A549 treated with AZD2906 at 1 μM for 4 hours (cell line): ENCODE measurements around the gene UPK3A. TPM values are rescaled to one million over a fixed set of nuclear protein-coding genes. Genes with fewer than 3 reads are reported as not detected.

ENCODE experiments used
- total RNA-seq: library from RNA; stranded (reverse); fragments of 200-300 nt; extraction: Qiagen RNA extraction; gene quantifications from 5 replicates; pipeline ENCODE4 v1.2.3, GENCODE V29; 2022

UPK3A gene
- total RNA-seq: not detected in 5 replicates

DNA sequence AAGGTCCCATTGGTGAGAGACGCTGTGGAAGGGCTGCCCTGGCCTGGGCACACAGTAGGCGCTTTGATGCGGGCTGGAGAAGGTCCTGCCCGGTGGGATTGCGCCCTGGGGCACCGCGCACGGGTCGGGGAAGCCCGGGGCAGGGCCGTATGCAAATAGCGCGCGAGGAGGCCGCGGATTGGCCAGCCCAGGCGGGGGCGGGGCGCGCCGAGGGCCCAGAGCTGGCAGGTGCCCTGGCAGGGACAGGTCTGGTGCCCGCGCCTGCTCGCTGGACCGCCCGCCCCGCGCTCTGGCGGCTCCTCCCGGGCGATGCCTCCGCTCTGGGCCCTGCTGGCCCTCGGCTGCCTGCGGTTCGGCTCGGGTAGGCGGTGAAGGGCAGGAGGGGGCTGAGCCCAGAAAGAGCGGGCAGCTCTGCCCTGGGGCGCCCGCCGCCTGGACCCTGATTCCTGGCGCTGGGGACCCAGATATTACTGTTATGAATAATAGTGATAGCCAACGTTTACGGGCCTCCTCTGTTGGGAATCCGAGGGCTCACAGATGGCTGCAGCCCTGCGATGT lies at the start of gene UPK3A:
UPK3A (plus strand) TSS at position 245 of the 558 bp plus-strand sequence; CDS start at position 310, 65 bp downstream.

DNA sequence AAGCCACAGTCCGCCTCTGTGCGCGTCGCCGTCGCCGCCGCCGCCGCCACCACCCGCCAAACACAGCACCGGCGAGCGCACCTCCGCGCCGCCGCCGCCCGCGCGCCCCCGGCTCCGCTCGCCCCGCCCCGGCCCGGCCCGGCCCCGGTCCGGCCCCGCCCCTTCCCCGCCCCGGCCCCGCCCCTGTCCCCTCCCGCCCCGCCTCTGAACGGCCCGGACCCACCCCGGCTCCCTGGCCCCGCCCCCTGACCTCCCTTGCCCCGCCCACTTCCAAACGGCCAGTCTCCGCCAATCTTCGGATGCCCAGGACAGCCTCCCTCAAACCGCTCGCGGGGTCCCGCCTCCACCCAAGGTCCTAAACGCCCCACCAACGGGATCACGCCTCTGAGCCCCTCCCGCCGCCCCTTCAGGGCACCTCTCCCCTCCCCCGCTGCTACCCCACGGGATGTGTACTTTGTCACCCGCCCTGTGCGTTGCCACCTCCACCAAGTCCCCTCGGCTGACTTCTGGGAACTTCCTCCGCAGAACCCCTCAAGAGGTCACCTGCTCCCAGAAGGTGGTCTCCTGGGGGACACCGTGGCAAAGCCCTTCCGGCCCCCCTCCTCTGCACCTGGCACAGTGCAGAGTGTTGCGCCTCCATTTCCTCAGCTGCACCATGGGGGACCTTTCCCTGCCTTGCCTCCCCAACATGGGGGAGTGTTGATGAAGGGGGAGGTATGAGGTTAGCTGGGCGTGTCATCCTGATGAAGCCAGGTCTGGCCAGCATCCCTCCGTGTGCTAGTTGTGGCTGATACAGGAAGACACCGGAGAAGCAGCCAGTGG lies 43.7 kb upstream of the UPK3A start, which contains the start of gene KIAA0930:
KIAA0930 (minus strand) TSS at position 85 of the 822 bp plus-strand sequence. CDS start 191 bp downstream, outside the sequence.

DNA sequence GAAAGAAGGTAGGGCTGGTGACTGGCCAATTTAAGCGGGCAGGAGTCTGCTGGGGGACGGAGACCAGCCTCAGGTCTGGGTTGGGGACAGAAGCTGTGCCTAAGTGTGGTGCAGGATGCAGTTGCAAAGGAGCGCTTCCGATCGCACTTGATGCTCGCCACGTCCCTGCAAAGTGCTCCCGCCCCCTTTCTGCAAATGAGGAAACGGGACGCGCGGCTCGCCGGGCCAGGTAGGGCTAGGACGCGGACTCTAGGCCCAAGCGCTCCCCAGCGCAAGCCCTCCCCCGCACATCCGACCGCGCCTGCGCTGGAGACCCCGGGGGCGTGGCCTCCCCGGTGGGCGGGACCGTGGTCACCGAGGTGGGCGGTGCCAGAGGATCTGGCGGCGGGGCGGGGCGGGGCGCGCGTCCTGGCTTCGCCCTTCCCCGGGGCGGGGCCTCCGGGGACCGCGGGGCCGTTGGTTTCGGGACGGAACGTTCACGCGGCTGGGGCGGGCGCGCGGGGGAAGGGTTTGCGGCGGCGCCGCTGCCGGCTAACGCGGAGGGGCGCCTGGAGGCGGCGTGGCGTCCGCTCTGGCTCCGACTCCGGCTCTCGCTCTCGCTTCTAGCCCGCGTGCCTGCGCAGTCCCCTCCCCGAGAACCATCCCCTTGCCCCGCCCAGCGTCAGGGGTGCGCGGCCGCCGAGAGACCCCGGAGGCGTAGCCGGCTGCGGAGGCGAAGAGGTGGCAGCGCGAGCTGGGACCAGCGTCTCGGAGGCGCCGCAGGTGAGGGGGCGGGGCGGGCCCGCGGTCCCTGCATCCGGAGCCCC lies 24.9 kb downstream of the UPK3A start, which contains the start of gene FAM118A:
FAM118A (plus strand) TSS at position 513 of the 806 bp plus-strand sequence. CDS start 12,446 bp downstream, outside the sequence.

Other genes with a start within 250 kb of the UPK3A start
- 25.2 to 30.1 TPM (median 28.1 TPM) in 5 replicates for gene NUP50, start 121.0 kb upstream of the UPK3A start, total RNA-seq
- 63.4 to 77.7 TPM (median 73.5 TPM) in 5 replicates for gene KIAA0930, start 44.1 kb upstream of the UPK3A start, total RNA-seq
- 9.2 to 12.9 TPM (median 10.5 TPM) in 5 replicates for gene FAM118A, start 25.0 kb downstream of the UPK3A start, total RNA-seq
- 0.03 to 0.05 TPM in 2 of 5 replicates, not detected in the others for gene SMC1B, start 128.7 kb downstream of the UPK3A start, total RNA-seq
- gene RIBC2, start 128.7 kb downstream of the UPK3A start, total RNA-seq: 1.8 to 2.4 TPM (median 2.2 TPM) in 5 replicates
- 45.8 to 61.8 TPM (median 58.3 TPM) in 5 replicates for gene FBLN1, start 217.9 kb downstream of the UPK3A start, total RNA-seq